Activated effector memory CD4-positive, alpha-beta T cell treated with Interleukin-2 at 50 U/mL for 16 hours (primary cell): ENCODE results near the gene VTI1B.
"Not testable (repeated sequence)": the region's sequence is repeated elsewhere in the genome, so short reads cannot be mapped to it uniquely, and the experiment has no call there.

Experiments used
- DNase-seq: peaks from one replicate; pipeline ENCODE4 v3.0.0-alpha.2; 2020

The VTI1B gene

DNA sequence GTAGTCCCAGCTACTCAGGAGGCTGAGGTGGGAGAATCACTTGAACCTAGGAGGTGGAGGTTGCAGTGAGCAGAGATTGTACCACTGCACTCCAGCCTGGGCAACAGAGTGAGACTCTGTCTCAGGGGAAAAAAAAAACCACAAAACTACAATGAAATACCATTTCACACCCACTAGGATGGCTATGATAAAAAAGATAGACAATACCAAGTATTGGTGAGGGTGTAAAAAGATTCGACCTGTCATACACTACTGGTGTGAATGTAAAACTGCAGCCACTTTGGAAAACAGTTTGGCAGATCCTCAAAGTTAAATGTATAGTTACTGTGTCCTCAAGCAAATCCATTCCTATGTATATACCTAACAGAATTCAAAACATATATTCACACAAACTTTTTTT, 48.3 kb downstream of the VTI1B start:
- not testable (repeated sequence) for DNase-seq

DNA sequence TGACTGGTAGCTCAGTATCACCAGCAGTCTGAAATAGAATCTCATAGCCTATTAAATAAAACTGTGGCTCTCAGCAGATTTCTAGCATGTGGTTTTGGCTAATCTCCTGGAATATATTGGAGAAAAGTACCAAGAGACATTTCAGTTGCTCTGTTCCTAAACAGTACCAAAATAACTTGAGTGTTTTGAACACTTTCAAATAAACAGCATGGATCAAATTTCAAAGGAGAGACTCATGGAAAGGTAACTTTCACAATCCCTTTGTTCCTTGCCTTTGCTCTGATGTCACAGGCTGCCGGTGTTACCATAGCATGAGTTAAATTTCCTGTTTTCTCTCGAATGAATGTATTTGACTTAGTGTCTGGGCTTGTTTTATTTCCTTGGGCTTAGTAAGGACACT, 51.3 kb downstream of the VTI1B start:
- no peak for DNase-seq

DNA sequence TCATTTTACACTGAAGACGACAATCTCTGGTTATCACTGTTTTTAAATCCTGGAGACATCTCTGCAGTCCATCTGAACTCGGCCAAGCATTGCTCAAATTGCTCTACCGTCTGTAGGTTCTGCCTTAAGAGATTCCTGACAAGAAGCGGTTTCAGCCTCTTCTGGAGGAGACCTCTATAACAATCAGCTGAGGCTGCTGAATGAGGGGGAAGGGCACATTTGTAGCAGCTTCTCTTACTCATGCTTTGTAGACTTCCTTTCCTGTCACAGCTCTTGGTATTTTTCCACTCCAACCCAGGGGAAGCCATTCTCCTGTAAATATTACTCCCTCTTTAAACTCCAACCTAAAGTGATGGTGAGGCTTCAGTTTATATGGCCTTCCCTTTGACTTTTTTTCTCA, 51.8 kb downstream of the VTI1B start:
- DNase-seq: no peak

DNA sequence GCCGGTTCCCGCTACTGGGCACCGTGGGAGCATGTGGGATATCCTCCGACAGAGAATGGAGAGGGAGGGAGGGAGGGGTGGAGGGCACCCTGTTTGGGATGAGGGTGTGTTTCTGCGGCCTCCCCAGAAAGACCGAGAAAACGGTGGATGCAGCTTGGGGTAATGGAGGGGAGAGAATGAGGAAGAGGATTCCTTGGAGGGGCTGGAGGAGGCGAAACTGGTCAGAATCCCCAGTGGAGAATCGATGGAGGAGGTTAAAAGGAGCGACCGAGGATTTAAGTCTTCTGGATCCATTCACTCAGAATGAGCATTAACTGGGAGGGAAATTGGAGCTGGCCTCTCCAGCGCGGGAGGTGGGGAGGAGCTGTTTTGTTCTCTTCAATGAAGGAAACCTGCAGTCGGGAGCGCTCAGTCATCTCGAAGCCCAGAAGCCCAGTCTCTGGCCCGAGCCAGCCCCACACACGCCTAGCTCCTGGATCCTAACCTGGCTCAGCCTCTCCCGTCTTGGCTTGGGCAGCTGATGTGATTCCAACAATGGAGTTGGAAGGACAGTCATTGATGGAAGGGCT, 54.1 kb downstream of the VTI1B start:
- no peak for DNase-seq

DNA sequence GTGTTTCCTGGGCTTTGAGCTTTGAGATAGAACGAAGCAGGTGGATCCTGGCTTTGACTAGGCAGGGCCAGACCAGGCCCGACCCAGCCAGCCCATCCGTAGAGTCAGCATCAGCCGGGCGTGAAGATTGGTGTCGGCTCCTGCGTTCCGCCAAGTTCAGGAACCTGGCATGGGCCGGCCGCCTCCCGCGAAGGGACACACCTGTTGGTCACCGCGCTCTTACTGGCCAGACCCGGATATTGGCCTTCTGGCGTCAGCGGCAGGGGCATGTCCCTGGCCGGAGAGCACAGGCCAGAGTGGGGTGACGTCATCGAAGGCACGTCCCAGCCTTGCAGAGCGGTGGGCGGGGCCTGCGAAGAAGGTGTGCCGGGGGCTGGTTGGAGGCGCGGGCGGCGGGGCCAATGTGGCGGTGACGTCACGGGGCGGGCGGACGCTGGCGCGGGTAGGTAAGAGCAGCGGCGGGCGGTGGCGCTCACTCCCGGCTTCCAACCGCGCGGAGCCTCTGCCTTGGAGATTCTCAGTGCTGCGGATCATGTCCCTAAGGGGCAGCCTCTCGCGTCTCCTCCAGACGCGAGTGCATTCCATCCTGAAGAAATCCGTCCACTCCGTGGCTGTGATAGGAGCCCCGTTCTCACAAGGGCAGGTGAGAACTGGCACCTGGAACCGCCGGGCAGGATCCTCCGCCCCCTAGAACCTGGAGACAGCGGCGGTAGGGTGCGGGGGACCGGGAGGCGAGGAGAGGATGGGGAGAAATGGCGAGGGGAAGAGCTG, 54.8 kb downstream of the VTI1B start, which contains the start of gene ARG2:
TSS of gene ARG2 (plus strand) at position 475 of the 771 bp plus-strand sequence. CDS start at position 533, 58 bp downstream.
- DNase-seq: peak; percentile 92

DNA sequence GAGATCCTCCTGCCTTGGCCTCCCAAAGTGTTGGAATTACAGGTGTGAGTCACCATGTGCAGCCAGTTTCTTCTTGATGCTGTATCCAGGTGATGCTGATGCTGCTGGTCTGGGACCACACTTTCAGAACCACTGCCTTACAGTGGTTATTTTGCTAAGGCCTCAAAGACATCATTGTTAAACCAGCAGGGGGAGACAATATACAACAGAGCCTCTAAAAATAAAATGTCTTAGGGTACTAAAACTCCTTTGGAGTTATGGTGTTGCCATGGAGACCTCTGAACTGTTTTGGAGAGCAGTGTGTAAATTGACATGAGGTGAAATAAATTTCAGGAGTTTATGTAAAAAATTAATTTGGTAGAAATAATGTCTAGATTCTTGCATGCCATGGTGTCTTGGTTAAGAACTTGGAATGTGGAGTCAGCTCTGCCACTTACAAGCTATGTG, 55.8 kb downstream of the VTI1B start:
- DNase-seq: no peak

DNA sequence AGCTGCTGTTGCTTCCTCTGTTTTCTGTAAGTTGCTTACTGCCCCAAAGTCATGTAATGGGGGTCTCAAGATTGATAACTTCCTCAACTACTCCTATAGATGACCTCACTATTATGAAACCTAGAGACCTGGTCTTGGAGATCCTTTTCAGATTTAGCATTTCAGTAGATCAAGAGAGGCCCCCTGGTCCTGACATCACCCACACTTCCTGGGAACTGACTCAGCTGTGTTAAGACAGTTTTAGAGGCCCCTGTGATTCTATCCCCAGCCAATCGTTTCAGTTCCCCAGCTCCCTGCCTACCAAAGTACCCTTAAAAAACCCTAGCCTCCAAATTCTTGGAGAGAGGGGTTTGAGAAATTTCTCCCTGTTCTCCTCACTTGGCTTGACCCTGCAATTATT, 63.9 kb downstream of the VTI1B start:
- DNase-seq: no peak

DNA sequence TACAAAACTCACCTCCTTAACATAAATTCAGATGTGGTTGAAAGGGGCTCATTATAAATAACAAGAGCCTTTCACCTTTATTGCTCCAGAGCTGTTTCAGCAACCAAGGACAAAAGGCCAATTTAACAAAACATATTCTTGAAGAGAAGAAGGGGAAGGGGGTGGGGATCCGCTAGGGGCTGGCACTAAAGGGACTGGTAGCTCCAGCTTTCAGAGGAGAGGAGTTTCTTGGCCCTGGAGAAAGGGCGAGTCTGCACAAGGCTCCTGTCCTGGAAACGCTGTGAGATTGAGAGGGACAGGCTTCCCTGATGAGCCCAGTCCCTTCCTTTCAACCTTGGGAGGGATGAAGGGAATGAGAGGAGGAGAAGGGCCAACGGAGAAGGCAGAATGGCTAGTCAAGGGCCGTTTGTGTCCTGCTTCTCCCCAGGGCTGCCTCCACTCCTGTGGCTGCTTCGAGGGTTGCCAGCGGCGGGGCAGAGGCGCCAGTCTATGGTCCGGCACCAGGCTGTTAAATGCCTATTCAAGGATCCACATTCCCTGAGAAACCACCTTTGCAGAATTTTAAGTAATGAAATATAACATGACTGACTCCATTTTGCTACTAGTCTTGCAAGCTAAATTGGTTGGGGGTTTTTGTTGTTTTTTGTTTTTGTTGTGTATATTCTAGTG, 64.7 kb downstream of the VTI1B start:
- DNase-seq: no peak

DNA sequence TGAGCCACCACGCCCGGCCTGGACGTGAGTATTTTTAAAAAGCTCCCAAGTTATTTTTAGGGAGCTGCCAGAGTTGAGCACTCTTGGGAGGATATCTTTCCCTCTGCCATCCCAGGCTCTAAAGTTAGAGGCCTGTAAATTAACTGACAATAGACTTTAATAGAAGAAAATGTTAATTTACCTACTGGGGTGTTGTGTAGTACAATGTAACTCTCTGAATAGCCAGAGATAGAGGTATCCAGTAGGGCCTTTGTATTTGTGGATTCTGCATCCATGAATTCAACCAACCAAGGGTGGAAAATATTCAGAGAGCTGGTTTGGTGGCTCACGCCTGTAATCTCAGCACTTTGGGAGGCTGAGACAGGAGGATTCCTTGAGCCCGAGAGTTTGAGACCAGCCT, 66.8 kb downstream of the VTI1B start:
- DNase-seq: no peak

DNA sequence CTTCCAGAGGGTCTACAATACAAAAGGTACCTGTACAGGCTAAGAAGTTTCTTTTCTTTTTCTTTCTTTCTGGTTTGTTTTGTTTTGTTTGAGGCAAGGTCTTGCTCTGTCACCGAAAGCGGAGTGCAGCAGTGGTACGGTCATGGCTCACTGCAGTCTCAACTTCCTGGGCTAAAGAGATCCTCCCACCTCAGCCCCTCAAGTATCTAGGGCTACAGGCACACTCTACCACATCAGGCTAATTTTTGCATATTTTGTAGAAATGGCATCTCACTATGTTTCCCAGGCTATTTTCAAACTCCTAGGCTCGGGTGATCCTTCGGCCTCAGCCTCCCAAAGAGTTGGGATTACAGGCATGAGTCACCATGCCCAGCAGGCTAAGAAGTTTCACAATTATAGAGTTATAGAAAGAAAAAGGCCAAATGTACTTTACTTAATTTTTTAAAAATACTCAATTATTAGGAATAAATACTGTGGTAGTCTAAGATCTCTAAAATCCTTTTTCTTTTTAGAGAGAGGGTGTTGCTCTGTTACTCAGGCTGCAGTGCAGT, 71.4 kb downstream of the VTI1B start:
- no peak for DNase-seq

DNA sequence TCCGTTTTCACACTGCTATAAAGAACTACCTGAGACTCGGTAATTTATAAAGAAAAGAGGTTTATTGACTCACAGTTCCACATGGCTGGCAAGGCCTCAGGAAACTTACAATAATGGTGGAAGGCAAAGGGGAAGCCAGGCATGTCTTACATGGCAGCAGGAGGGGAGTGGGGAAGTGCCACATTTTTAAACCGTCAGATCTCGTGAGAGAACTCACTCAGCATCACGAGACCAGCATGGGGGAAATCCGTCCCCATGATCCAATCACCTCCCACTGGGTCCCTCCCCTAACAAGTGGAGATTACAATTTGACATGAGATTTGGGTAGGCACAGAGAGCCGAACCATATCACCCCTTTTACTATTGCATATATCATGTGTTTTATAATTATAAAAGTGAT, 72.4 kb downstream of the VTI1B start:
- DNase-seq: no peak

DNA sequence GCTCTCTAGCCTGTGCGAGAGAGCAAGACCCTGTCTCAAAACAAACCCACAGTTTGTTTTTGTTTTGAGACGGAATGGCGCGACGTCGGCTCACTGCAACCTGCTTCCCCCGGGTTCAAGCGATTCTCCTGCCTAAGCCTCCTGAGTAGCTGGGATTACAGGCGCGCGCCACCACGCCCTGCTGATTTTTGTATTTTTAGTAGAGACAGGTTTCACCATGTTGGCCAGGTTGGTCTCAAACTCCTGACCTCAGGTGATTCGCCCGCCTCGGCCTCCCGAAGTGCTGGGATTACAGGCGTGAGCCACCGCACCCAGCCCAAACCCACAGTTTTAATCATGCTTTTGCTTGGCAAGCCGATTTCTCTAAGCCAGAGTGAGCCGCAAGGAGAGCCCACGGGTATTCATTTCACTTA, 73.9 kb downstream of the VTI1B start:
- DNase-seq: not testable (repeated sequence)

DNA sequence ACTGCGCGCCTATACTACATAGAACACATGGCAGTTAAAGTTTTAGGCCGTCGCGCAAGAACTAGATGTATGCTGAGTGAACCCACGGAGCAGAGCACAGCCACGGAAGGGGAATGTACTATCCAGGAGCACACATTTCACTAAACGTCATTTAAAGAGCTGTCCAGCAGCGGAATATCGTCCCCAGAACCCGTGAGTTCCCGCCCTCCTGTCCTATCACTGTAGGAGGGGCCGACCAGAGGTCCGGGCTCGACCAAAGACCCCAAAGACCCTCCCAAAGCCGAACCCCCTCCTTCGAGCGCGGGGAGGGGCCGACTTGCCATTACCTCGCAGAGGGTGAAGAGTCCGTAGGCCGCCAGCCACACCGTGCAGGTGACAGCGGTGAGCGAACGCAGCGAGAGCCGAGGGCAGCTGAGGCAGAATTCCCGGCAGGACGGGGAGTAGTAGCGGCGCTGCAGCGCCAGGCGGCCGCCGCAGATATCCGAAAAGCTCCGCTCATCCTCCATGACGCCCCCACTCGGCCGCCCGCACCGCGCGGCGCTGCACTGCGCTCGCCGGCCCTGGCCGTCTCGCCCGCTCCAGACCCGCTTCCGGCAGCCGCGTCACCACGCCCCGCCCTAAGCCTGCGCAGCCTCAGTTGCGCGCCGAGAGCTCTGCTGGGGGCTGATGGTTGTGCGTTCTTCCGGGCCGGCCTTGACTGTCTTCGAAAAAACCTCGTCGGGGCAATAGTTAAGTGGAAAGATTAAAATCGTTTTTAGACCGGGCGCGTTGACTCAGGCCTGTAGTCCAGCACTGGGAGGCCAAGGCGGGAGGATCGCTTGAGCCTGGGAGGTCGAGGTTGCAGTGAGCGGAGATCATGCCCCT, 74.5 kb downstream of the VTI1B start, which contains the start of gene PIGH:
TSS of gene PIGH (minus strand) at position 571 of the 864 bp plus-strand sequence. CDS start at position 506, 65 bp downstream.
- peak; percentile 92 for DNase-seq
